Spleen (tissue), 7 donors: ENCODE measurements around the gene EVC.

ENCODE experiments used
- POLR2A ChIP-seq, 3 donors: fragments of 450-650 bp; IDR thresholded peaks; one replicate each; pipeline ENCODE4 v1.5.1; 2017; ENCODE audit warnings: antibody characterized with exemption in 3 of 3, mild to moderate bottlenecking in 1 of 3
- POLR2AphosphoS5 ChIP-seq, 3 donors: sonication (generic); formaldehyde crosslinking; IDR thresholded peaks; one replicate each; pipeline ENCODE4 v1.5.1; 2017; ENCODE audit warnings: antibody characterized with exemption in 3 of 3
- TF ChIP-seq, protein P1 (sequence below), 11 experiments: fragments of 200-600 bp in 7 of 11; fragments of 450-650 bp in 4 of 11; sonication (generic) in 4 of 11; IDR thresholded peaks in 8 of 11; conservative IDR thresholded peaks in 3 of 11; 1 replicate in 7 of 11; 2 replicates in 4 of 11; pipeline versions ENCODE4 v1.4.0 to v1.8.0; 2016 to 2021; ENCODE audit warnings: antibody characterized with exemption in 11 of 11, inconsistent platforms in 4 of 11, mild to moderate bottlenecking in 1 of 11
- donor health status: DM: no; HTN: no; CAD: no; lungs with moderate emphysema.
- donor health status: DM: no; HTN: no; CAD: no.
- donor health status: DM: no; HTN: no; CAD: no.

DNA sequence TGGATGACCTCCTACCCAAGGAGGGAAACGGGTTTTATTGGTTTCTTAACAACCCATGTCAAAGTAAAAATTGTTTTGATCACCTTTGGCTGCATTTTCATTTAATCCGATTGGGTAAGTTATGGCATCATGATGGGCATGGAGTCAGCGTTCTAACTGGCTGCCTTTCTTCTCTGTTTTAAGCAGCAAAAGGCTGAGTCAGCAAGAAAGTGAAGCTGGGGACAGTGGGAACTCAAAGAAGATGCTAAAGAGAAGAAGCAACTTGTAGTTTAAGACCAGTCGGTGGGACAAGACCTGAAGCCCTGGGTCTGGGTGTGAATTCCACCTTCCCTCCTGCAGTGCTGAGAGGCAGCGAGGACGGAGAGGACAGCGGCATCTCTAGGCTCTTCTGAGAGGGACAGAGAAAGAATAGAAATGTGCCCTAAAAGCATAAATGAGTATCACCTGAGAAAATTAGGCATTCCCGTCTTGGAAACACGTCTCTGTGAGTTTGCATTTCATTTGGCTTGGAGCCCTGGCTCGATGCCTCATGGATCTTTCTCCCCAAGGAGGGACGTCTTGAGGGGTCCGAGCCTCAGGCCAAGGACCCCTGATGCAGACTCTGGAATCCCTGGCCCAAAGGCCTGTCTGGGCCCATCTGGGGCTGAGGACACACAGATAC, 99.9 kb downstream of the EVC start:
- TF ChIP-seq, protein P1, sequence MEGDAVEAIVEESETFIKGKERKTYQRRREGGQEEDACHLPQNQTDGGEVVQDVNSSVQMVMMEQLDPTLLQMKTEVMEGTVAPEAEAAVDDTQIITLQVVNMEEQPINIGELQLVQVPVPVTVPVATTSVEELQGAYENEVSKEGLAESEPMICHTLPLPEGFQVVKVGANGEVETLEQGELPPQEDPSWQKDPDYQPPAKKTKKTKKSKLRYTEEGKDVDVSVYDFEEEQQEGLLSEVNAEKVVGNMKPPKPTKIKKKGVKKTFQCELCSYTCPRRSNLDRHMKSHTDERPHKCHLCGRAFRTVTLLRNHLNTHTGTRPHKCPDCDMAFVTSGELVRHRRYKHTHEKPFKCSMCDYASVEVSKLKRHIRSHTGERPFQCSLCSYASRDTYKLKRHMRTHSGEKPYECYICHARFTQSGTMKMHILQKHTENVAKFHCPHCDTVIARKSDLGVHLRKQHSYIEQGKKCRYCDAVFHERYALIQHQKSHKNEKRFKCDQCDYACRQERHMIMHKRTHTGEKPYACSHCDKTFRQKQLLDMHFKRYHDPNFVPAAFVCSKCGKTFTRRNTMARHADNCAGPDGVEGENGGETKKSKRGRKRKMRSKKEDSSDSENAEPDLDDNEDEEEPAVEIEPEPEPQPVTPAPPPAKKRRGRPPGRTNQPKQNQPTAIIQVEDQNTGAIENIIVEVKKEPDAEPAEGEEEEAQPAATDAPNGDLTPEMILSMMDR (IDR thresholded peaks at IDR 0.05 in 8 of 11, conservative IDR thresholded peaks at IDR 0.05 in 3 of 11): no peak
- TF ChIP-seq POLR2A (IDR thresholded peaks at IDR 0.05) (no peak), POLR2AphosphoS5 (IDR thresholded peaks at IDR 0.05) (no peak)
